Anterior cingulate cortex (tissue), 58 donors: Measurements from ENCODE around the gene ESAM.
A peak's percentile ranks its signal among the peaks of the same experiment; 100 is the strongest.
"Not testable (repeated sequence)": the region's sequence is repeated elsewhere in the genome, so short reads cannot be mapped to it uniquely, and the experiment has no call there.

Source experiments
- DNase-seq, 58 donors: peaks; one replicate each; lab custom pipeline; 2025; lab: John Stamatoyannopoulos, UW

The ESAM gene

GRCh38 chr11:124776865-124777645 lies 15.0 kb upstream of the ESAM start:
- no peak for DNase-seq

DNA sequence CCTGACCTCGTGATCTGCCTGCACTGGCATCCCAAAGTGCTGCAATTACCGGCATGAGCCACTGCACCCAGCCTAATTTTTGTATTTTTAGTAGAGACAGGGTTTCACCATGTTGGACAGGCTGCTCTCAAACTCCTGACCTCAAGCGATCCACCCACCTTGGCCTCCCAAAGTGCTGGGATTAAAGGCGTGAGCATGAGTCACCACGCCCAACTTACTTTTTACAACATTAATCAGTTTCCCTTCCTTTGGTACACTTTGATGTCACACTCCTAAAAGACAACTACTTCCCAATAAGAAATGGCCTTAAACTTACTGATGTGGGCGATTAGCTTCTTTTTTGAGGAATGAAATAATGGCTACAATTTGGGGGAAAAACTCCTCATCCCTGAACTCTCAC lies 8.9 kb upstream of the ESAM start:
- DNase-seq, result not testable (repeated sequence)

DNA sequence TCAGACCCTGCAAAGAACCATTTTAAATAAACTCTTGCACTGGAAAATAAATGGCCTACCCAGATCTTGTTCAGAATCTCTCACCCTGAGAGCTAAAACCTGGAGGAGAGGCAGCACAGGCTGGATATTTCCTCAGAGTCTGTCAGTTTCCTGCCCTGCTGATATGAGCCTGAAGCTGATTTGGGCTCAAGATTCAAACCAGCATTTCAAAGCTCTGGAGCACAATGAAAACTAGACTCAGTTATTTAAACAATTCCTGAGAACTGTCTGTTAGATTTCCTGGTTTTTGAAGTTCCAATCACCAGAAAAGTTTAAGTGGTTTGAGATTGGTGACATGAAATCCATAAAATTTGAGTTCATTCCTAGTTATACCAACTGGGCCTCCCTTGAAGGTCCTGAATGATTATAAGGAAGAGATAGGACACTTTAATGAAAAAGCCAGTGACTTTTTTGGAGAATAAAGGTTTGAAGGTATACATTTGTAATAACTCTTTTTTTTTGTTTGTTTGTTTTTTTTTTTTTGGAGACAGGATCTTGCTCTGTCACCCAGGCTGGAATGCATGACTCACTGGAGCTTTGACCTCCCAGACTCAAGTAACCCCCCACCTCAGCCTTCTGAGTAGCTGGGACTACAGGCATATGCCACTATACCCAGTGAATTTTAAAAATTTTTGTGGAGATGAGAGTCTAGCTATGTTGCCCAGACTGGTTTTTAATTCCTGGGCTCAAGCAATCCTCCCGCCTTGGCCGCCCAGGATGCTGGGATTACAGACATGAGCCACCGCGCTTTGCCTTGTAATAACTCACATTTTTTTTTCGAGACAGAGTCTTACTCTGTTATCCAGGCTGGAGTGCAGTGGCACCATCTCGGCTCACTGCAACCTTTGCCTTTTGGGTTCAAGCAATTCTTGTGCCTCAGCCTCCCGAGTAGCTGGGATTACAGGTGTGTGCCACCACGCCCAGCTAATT lies 8.0 kb upstream of the ESAM start:
- no peak for DNase-seq

DNA sequence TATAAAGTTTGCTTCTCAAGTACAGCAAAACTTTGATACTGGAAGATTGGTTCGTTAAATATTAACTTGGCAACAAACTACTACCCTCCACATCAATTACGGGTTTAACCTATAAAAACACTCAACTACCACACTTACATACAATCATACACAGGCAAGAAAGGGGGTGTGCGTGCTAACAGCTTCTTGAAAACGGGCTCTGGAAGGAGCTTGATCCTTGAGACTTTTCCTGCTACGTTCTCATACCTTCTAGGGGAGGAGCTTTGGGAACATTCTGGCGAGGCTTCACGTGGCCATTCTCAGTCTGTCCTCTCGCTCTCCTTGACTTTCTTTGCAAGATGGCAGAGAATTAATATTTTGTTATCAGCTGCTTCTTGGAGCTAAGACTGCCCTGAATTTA lies 6.8 kb upstream of the ESAM start:
- DNase-seq, result no peak

GRCh38 chr11:124766156-124766555 lies 4.1 kb upstream of the ESAM start:
- no peak for DNase-seq

GRCh38 chr11:124763156-124763947 lies 1.3 kb upstream of the ESAM start:
- DNase-seq, result peak in 42 of 58 donors; percentile 12 to 82 (median 48)

GRCh38 chr11:124762624-124763155 lies 600 bp upstream of the ESAM start:
- DNase-seq, result no peak

DNA sequence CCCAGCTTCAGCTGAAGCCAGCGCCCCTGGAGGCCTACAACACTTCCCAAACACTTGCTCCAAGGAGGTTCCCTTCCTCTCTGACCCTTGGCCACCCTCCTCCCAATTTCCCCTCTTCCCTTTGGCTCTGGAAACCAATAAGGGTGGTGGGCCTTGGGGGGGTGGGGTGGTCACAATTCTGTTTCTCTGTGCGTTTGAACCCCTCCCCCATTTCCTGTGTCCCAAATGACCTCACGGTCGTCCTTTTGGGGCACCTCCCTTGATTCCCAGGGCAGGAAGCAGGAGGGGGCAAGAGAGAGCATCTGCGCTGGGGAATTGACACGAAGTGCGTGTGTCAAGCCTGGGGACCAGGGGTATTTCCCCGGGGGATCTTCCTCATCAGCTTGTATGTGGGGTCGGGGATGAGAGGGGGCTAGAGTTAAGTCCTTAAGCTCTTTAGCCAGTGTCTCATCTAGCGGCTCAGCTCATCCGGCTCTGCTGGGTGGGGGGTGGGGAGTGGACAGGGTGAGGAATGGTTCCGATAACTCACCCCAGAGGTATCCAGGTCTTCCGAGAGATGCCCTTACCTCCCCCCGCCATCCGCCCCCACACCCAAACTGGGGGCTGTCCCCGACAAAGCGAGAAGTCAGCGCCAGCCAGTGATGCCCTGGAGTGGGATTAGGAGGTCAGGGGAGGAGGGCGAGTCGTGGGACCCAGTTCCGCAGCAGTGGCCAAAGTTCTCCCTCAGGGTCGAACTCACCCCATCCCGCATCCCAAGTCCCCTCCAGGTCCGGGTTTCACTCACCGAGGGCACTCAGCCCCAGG lies 587 bp downstream of the ESAM start:
- DNase-seq, result no peak

- DNase-seq, result no peak
These were observed 1.3 kb downstream of the ESAM start for GRCh38 chr11:124760806-124761205.

DNA sequence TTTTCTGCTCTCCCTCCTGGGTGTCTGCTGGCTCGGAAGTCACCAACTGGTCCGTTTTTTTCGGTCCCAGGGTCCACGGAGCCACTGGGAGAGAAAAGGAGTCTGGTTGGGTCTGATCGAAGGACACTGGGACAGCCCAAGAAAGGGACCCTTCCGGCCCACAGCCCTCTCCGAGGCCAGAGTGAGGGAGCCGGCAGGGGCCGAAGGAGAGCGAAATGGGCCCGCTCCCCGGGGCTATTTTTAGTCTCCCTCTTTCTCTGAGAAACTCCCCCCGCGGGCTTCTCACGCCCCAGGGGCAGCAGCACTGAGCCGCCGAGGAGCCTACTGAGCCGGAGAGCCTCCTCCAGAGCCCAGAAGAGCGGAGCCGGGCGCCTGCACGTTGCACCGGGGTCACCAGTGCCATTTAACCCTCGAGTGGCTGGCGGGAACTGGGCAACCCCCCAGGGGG lies 1.9 kb downstream of the ESAM start:
- DNase-seq, result no peak

- DNase-seq, result no peak
These were observed 2.6 kb downstream of the ESAM start for GRCh38 chr11:124759266-124760204.

GRCh38 chr11:124758355-124759265 lies 3.5 kb downstream of the ESAM start:
- DNase-seq, result peak in 43 of 58 donors; percentile 23 to 73 (median 49)

DNA sequence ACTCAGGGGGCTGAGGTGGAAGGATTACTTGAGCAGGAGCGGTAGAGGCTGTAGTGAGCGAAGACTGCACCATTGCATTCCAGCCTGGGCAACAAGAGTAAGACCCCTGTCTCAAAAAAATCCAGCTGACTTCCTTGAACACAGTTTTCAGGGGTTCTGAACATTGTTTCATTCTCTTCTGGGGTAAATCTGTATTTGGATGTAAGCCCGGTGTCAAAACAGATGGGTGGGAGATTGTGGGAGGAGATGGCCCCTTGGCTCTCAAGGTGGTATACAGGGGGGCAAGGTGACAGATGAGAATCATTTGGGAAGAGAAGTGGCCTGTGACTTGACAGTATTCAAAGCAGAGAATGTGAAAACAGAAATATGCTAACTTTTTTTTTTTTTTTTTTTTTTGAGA lies 4.8 kb downstream of the ESAM start:
- no peak for DNase-seq

GRCh38 chr11:124756753-124757227 lies 5.3 kb downstream of the ESAM start:
- DNase-seq, result no peak

DNA sequence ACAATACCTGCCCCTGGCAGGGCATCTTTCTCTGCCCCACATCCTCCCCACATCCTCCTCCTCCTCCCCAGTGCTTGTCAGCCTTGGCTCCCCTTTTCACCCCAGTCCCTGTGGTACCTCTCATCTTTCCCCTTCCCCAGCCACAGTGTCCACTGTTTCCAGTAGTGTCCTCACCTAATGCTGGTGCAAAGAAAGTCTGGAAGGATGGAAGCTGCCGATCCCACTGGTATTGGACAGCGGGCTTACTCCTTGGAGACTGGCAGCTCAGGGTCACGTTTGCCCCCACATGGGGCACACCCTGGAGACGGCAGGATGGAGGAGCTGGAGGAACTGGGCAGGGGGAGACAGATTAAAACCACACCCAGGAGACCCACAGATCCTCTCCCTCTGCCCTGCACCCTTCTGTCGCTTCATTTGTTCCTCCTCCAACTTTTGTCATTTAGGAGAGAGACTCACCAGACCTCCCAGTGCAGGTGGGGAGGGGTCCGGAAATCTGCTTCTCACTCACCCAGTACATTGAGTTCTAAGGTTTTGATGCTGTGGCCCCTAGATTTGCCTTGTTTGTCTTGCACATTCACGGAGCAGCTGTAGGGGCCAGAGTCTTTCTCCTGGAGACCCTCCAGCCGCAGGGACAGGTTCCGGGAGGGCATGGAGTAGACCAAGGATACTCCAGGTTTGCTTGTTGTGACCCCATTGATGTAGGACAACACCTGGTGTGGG lies 5.9 kb downstream of the ESAM start:
- no peak for DNase-seq

- DNase-seq, result no peak
These were observed 7.4 kb downstream of the ESAM start for GRCh38 chr11:124754710-124755109.
